ENCODE results near the gene TANC2.
A peak's percentile ranks its signal among the peaks of the same experiment; 100 is the strongest.

Gene TANC2

GRCh38 chr17:62937606-62938005 is 28.4 kb upstream of the TANC2 start:
- Mint-ChIP-seq H3K27ac (no peak overlapping the region), H3K4me3 (no peak overlapping the region), H3K4me1 (no peaks in the 10 kb centered on the region), H3K36me3 (no peaks in the 10 kb centered on the region), H3K27me3 (peaks cover 21 to 50% of the 10 kb centered on the region in 2 donors), H3K9me3 (peaks cover 11 to 15% of the 10 kb centered on the region in 2 donors)
- DNase-seq (no peak), ATAC-seq (replicated peaks) (no peak)

GRCh38 chr17:62941358-62941991 is 24.6 kb upstream of the TANC2 start:
- H3K4me1 Mint-ChIP-seq, result no peaks in the 10 kb centered on the region
- no peak overlapping the region for H3K27ac Mint-ChIP-seq
- no peak for DNase-seq
- H3K9me3 Mint-ChIP-seq, result peaks cover 14 to 17% of the 10 kb centered on the region in 2 donors
- no peak for ATAC-seq (replicated peaks)
- H3K4me3 Mint-ChIP-seq, result no peak overlapping the region
- H3K36me3 Mint-ChIP-seq, result no peaks in the 10 kb centered on the region
- peaks cover 27 to 48% of the 10 kb centered on the region in 2 donors for H3K27me3 Mint-ChIP-seq

GRCh38 chr17:62948370-62948769 is 17.7 kb upstream of the TANC2 start:
- Mint-ChIP-seq H3K27me3 (peaks cover 11 to 17% of the 10 kb centered on the region in 2 donors), H3K4me1 (no peaks in the 10 kb centered on the region), H3K9me3 (peaks cover 0 to 4% of the 10 kb centered on the region in 2 donors), H3K36me3 (no peaks in the 10 kb centered on the region), H3K27ac (no peak overlapping the region), H3K4me3 (no peak overlapping the region)
- DNase-seq, result no peak
- ATAC-seq (replicated peaks), result no peak

- Mint-ChIP-seq H3K36me3 (no peaks in the 10 kb centered on the region), H3K4me3 (no peak overlapping the region)
- ATAC-seq (replicated peaks), result no peak
Observed at GRCh38 chr17:62949036-62949435, 17.0 kb upstream of the TANC2 start.

GRCh38 chr17:62950067-62950466 is 16.0 kb upstream of the TANC2 start:
- no peak for ATAC-seq (replicated peaks)
- Mint-ChIP-seq H3K4me1 (no peaks in the 10 kb centered on the region), H3K36me3 (no peaks in the 10 kb centered on the region), H3K27ac (no peak overlapping the region), H3K27me3 (peaks cover 4 to 9% of the 10 kb centered on the region in 2 donors), H3K4me3 (no peak overlapping the region), H3K9me3 (peaks cover 0 to 3% of the 10 kb centered on the region in 2 donors)
- DNase-seq, result no peak

More at GRCh38 chr17:62949036-62949435, 17.0 kb upstream of the TANC2 start:
- no peaks in the 10 kb centered on the region for H3K4me1 Mint-ChIP-seq
- H3K27ac Mint-ChIP-seq, result no peak overlapping the region
- H3K9me3 Mint-ChIP-seq, result peaks cover 0 to 3% of the 10 kb centered on the region in 2 donors
- peaks cover 6 to 11% of the 10 kb centered on the region in 2 donors for H3K27me3 Mint-ChIP-seq
- no peak for DNase-seq

GRCh38 chr17:62955841-62956352 is 10.1 kb upstream of the TANC2 start:
- Mint-ChIP-seq H3K27me3 (peaks cover 0 to 6% of the 10 kb centered on the region in 2 donors), H3K4me3 (no peak overlapping the region), H3K27ac (no peak overlapping the region), H3K4me1 (no peaks in the 10 kb centered on the region), H3K9me3 (no peaks in the 10 kb centered on the region), H3K36me3 (no peaks in the 10 kb centered on the region)
- DNase-seq, result no peak
- no peak for ATAC-seq (replicated peaks)

- Mint-ChIP-seq H3K36me3 (no peaks in the 10 kb centered on the region), H3K4me3 (no peak overlapping the region), H3K27me3 (peaks cover 16 to 20% of the 10 kb centered on the region in 2 donors), H3K4me1 (peaks cover 14 to 22% of the 10 kb centered on the region in 2 donors), H3K27ac (no peak overlapping the region), H3K9me3 (no peaks in the 10 kb centered on the region)
- DNase-seq, result no peak
- ATAC-seq (replicated peaks), result no peak
Observed at GRCh38 chr17:62963296-62963695, 2.7 kb upstream of the TANC2 start.

GRCh38 chr17:62964506-62964905 is 1.5 kb upstream of the TANC2 start:
- Mint-ChIP-seq H3K9me3 (no peaks in the 10 kb centered on the region), H3K27ac (no peak overlapping the region), H3K4me1 (peaks cover 15 to 27% of the 10 kb centered on the region in 2 donors), H3K36me3 (no peaks in the 10 kb centered on the region), H3K4me3 (no peak overlapping the region), H3K27me3 (peaks cover 16 to 20% of the 10 kb centered on the region in 2 donors)
- DNase-seq (no peak), ATAC-seq (replicated peaks) (no peak)

GRCh38 chr17:62965174-62965685 is 805 bp upstream of the TANC2 start:
- ATAC-seq (replicated peaks), result peak in 1 of 2 donors; percentile 1
- H3K9me3 Mint-ChIP-seq, result no peaks in the 10 kb centered on the region
- peak overlapping the region; percentile 86 to 87 for H3K4me3 Mint-ChIP-seq
- no peak for DNase-seq
- H3K4me1 Mint-ChIP-seq, result peaks cover 15 to 27% of the 10 kb centered on the region in 2 donors
- peaks cover 16% of the 10 kb centered on the region in 2 donors for H3K27me3 Mint-ChIP-seq
- H3K27ac Mint-ChIP-seq, result peak overlapping the region; percentile 88
- H3K36me3 Mint-ChIP-seq, result no peaks in the 10 kb centered on the region

- peak overlapping the region; percentile 82 to 85 for H3K4me3 Mint-ChIP-seq
- H3K4me1 Mint-ChIP-seq, result peaks cover 15 to 27% of the 10 kb centered on the region in 2 donors
- H3K27ac Mint-ChIP-seq, result peak overlapping the region; percentile 70
- DNase-seq (no peak), ATAC-seq (replicated peaks) (peak in 1 of 2 donors; percentile 58)
- peaks cover 14 to 16% of the 10 kb centered on the region in 2 donors for H3K27me3 Mint-ChIP-seq
- no peaks in the 10 kb centered on the region for H3K36me3 Mint-ChIP-seq
- no peaks in the 10 kb centered on the region for H3K9me3 Mint-ChIP-seq
Observed at GRCh38 chr17:62966426-62967204, 580 bp downstream of the TANC2 start.

- DNase-seq (no peak), ATAC-seq (replicated peaks) (no peak)
- Mint-ChIP-seq H3K27me3 (peaks cover 14 to 16% of the 10 kb centered on the region in 2 donors), H3K27ac (peak overlapping the region; percentile 70), H3K9me3 (no peaks in the 10 kb centered on the region), H3K36me3 (no peaks in the 10 kb centered on the region), H3K4me1 (peaks cover 15 to 27% of the 10 kb centered on the region in 2 donors), H3K4me3 (peak overlapping the region; percentile 82 to 85)
Observed at GRCh38 chr17:62967205-62967529, 1.1 kb downstream of the TANC2 start.

- H3K27me3 Mint-ChIP-seq, result peaks cover 12 to 14% of the 10 kb centered on the region in 2 donors
- no peak overlapping the region for H3K4me3 Mint-ChIP-seq
- peaks cover 15 to 27% of the 10 kb centered on the region in 2 donors for H3K4me1 Mint-ChIP-seq
- H3K9me3 Mint-ChIP-seq, result no peaks in the 10 kb centered on the region
- DNase-seq (peak; percentile 59), ATAC-seq (replicated peaks) (peak; percentile 72 to 81)
- H3K36me3 Mint-ChIP-seq, result no peaks in the 10 kb centered on the region
- H3K27ac Mint-ChIP-seq, result no peak overlapping the region
Observed at GRCh38 chr17:62968445-62968923, 2.4 kb downstream of the TANC2 start.

- no peaks in the 10 kb centered on the region for H3K36me3 Mint-ChIP-seq
- no peak for DNase-seq
- H3K27ac Mint-ChIP-seq, result no peak overlapping the region
- H3K9me3 Mint-ChIP-seq, result no peaks in the 10 kb centered on the region
- peaks cover 10 to 11% of the 10 kb centered on the region in 2 donors for H3K27me3 Mint-ChIP-seq
- H3K4me3 Mint-ChIP-seq, result no peak overlapping the region
- ATAC-seq (replicated peaks), result no peak
- H3K4me1 Mint-ChIP-seq, result peaks cover 13 to 24% of the 10 kb centered on the region in 2 donors
Observed at GRCh38 chr17:62970610-62971009, 4.6 kb downstream of the TANC2 start.

- Mint-ChIP-seq H3K4me3 (no peak overlapping the region), H3K27me3 (peaks cover 7 to 8% of the 10 kb centered on the region in 2 donors), H3K27ac (no peak overlapping the region), H3K4me1 (peaks cover 8 to 16% of the 10 kb centered on the region in 2 donors), H3K9me3 (peaks cover 0 to 2% of the 10 kb centered on the region in 2 donors), H3K36me3 (no peaks in the 10 kb centered on the region)
- DNase-seq (no peak), ATAC-seq (replicated peaks) (no peak)
Observed at GRCh38 chr17:62971853-62972252, 5.8 kb downstream of the TANC2 start.

All from stimulated activated naive B cell treated with anti-CD40 and anti-IgM and Interleukin-4, amounts not matched to agents 10 μg/mL and 1 μg/mL and 100 μg/mL, for 72 hours (primary cell).